Stimulated activated CD4-positive, alpha-beta T cell treated with anti-CD3 and anti-CD28 coated beads, Interleukin-2, amount 100 ng/mL, for 48 hours (primary cell): ENCODE results near the gene ADAP1.
"Not testable (repeated sequence)": the region's sequence is repeated elsewhere in the genome, so short reads cannot be mapped to it uniquely, and the experiment has no call there.

ENCODE experiments used
- DNase-seq, 2 donors: peaks; one replicate each; pipeline ENCODE4 v3.0.0-alpha.2; 2020

The ADAP1 gene

GRCh38 chr7:974172-974571, 19.7 kb upstream of the ADAP1 start:
- no peak for DNase-seq

- no peak for DNase-seq
Measured at GRCh38 chr7:973312-973711, 18.8 kb upstream of the ADAP1 start.

- DNase-seq = no peak
Measured at GRCh38 chr7:972676-973309, 18.3 kb upstream of the ADAP1 start.

GRCh38 chr7:972110-972509, 17.6 kb upstream of the ADAP1 start:
- no peak for DNase-seq

- DNase-seq = no peak
Measured at GRCh38 chr7:970744-971143, 16.3 kb upstream of the ADAP1 start.

- no peak for DNase-seq
Measured at GRCh38 chr7:969403-969802, 14.9 kb upstream of the ADAP1 start.

GRCh38 chr7:968205-969105, 14.0 kb upstream of the ADAP1 start:
- no peak for DNase-seq

- no peak for DNase-seq
Measured at GRCh38 chr7:967361-968082, 13.0 kb upstream of the ADAP1 start.

- DNase-seq = no peak
Measured at GRCh38 chr7:966291-967069, 12.0 kb upstream of the ADAP1 start.

- no peak for DNase-seq
Measured at GRCh38 chr7:964401-965231, 10.1 kb upstream of the ADAP1 start.

GRCh38 chr7:963236-964078, 9.0 kb upstream of the ADAP1 start:
- DNase-seq = no peak

- DNase-seq = no peak
Measured at GRCh38 chr7:962401-963081, 8.1 kb upstream of the ADAP1 start.

GRCh38 chr7:961546-962400, 7.3 kb upstream of the ADAP1 start:
- no peak for DNase-seq

GRCh38 chr7:960972-961371, 6.5 kb upstream of the ADAP1 start:
- DNase-seq = not testable (repeated sequence)

- DNase-seq = no peak
Measured at GRCh38 chr7:960269-960871, 5.9 kb upstream of the ADAP1 start.

- not testable (repeated sequence) for DNase-seq
Measured at GRCh38 chr7:959740-960139, 5.3 kb upstream of the ADAP1 start.

- DNase-seq = no peak
Measured at GRCh38 chr7:959271-959670, 4.8 kb upstream of the ADAP1 start.

GRCh38 chr7:958221-959200, 4.0 kb upstream of the ADAP1 start:
- DNase-seq = no peak
